ENCODE results near the gene GPR84.

DNA sequence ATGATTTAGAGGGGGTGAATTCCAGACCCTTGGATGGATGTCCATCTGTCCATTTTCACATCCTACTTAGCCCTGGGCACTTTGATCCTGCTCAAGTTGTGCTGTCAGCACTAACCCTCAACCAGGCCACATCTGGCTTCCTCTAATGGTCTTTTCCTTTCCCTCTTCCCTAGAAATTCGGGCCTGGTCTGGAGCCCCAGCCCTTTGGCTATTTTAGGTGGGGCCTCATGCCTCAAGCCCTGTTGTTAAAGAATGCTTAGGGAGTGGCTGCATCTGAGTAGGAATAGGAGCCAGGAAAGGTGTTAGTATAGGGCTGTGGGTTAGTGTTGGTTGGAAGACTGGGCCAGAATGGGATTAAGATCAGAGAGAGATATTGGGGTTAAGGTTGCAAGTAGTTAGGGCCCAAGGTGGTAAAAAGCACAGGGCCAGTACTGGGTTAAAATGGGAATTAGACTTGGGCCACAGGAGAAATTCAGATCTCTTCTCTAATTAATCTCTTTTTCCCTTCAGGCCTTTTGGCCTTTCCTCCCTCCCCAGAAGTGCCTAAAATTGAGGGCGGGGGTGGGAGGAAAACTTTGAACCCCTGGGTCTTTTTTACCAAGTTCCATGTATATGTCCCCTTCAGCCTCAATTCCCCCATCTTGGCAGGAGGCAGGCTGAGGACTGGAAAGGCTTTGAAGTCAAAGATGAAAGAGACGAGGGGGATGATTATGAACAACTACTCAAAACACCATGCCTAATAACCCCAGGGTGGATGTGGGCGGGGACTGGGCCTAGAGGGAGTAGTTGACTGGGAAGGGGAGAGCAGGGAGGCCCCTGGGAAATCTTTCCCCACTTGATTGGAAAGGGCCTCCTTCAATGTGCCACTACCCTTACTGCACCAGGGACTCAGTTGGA, 24.2 kb upstream of the GPR84 start:
- no peak for TF ChIP-seq EZH2 (IDR thresholded peaks at IDR 0.05; ENCODE audit: borderline replicate concordance, low read depth, low read length, severe bottlenecking)
- no peak for TF ChIP-seq CTCF (IDR thresholded peaks at IDR 0.05; ENCODE audit: borderline replicate concordance, extremely low read depth, low read length, poor library complexity, severe bottlenecking)

All from DND-41 (cell line).